Tibial nerve (tissue), 4 donors: ENCODE results near the gene TTC28. TPM values are rescaled to one million over a fixed set of nuclear protein-coding genes. Genes with fewer than 3 reads are reported as not detected.
"Not testable (repeated sequence)": the region's sequence is repeated elsewhere in the genome, so short reads cannot be mapped to it uniquely, and the experiment has no call there.

Experiments used
- DNase-seq, 2 donors: peaks; one replicate each; pipeline ENCODE4 v3.0.0-alpha.2; 2019; ENCODE audit warnings: low spot score in 2 of 2
- H3K27ac ChIP-seq, 4 donors: fragments of 200-600 bp; sonication (generic) in 3 of 4; one replicate each; pipeline ENCODE4 v1.5.1; 2017 to 2019; ENCODE audit warnings: mild to moderate bottlenecking in 1 of 4
- H3K27me3 ChIP-seq, 2 donors: fragments of 200-600 bp; sonication (generic) in 1 of 2; one replicate each; pipeline versions ENCODE4 v1.5.1 to v1.6.0; 2017 to 2019
- H3K36me3 ChIP-seq, 3 donors: fragments of 200-600 bp; sonication (generic); one replicate each; pipeline ENCODE4 v1.5.1; 2018 to 2019
- H3K4me1 ChIP-seq, 4 donors: fragments of 200-600 bp; sonication (generic) in 3 of 4; one replicate each; pipeline ENCODE4 v1.5.1; 2017 to 2019
- H3K4me3 ChIP-seq, 4 donors: fragments of 200-600 bp; sonication (generic) in 3 of 4; one replicate each; pipeline ENCODE4 v1.5.1; 2017 to 2019; ENCODE audit warnings: mild to moderate bottlenecking in 1 of 4, moderate library complexity in 1 of 4
- H3K9me3 ChIP-seq, 4 donors: fragments of 200-600 bp; sonication (generic) in 3 of 4; one replicate each; pipeline ENCODE4 v1.5.1; 2017 to 2019
- CTCF ChIP-seq, 5 experiments: fragments of 200-600 bp in 3 of 5; fragments of 450-650 bp in 2 of 5; sonication (generic) in 3 of 5; IDR thresholded peaks; one replicate each; pipeline ENCODE4 v1.5.1; 2016 to 2019; ENCODE audit warnings: antibody characterized with exemption in 5 of 5, mild to moderate bottlenecking in 3 of 5, moderate library complexity in 2 of 5
- EP300 ChIP-seq, 2 donors: sonication (generic); formaldehyde crosslinking; IDR thresholded peaks; one replicate each; pipeline ENCODE4 v1.6.1; 2017; ENCODE audit warnings: antibody characterized with exemption in 2 of 2, mild to moderate bottlenecking in 1 of 2
- POLR2A ChIP-seq, 2 donors: fragments of 450-650 bp; IDR thresholded peaks; one replicate each; pipeline ENCODE4 v1.6.1; 2017; ENCODE audit warnings: antibody characterized with exemption in 2 of 2, mild to moderate bottlenecking in 2 of 2, moderate library complexity in 2 of 2
- WGBS, 2 donors: methylation state at CpG; one replicate each; pipeline ENCODE4 v1.1.5; 2018; 5-methylcytosine and 5-hydroxymethylcytosine counted together
- total RNA-seq, 4 donors: library from RNA; depleted of rRNA; stranded (reverse); fragments of >200 nt; gene quantifications; one replicate each; pipeline ENCODE4 v1.1.0, GENCODE V29; 2016

Gene TTC28
- total RNA-seq, 4 donors from 2014 or later, result 83.9 to 177 (median 128) TPM

GRCh38 chr22:28477556-28477955, 202.1 kb downstream of the TTC28 start:
- Histone ChIP-seq H3K27me3 (no peaks in the 10 kb centered on the region), H3K4me1 (peaks cover 0 to 14% (median 0%) of the 10 kb centered on the region in 4 donors), H3K27ac (no peak overlapping the region), H3K4me3 (no peak overlapping the region), H3K9me3 (no peaks in the 10 kb centered on the region), H3K36me3 (no peaks in the 10 kb centered on the region)
- no peak for DNase-seq
- no peak for TF ChIP-seq CTCF (IDR thresholded peaks at IDR 0.05)
- TF ChIP-seq EP300 (IDR thresholded peaks at IDR 0.05), result no peak
- no peak for TF ChIP-seq POLR2A (IDR thresholded peaks at IDR 0.05)
- WGBS, 2 donors, result 82 to 92% methylated on average over 1 of the region's 1 CpG

GRCh38 chr22:28474330-28474729, 205.3 kb downstream of the TTC28 start:
- Histone ChIP-seq H3K4me3 (no peak overlapping the region), H3K4me1 (no peaks in the 10 kb centered on the region), H3K27ac (no peak overlapping the region), H3K9me3 (no peaks in the 10 kb centered on the region), H3K27me3 (no peaks in the 10 kb centered on the region), H3K36me3 (no peaks in the 10 kb centered on the region)
- no peak for DNase-seq
- TF ChIP-seq POLR2A (IDR thresholded peaks at IDR 0.05) (no peak), CTCF (IDR thresholded peaks at IDR 0.05) (no peak), EP300 (IDR thresholded peaks at IDR 0.05) (no peak)
- 95 to 100% methylated on average over 1 of the region's 1 CpG for WGBS, 2 donors

- no peak for DNase-seq
- no peaks in the 10 kb centered on the region for H3K4me1 ChIP-seq
- H3K27me3 ChIP-seq, result no peaks in the 10 kb centered on the region
- H3K9me3 ChIP-seq, result no peaks in the 10 kb centered on the region
- H3K27ac ChIP-seq, result no peak overlapping the region
- H3K36me3 ChIP-seq, result no peaks in the 10 kb centered on the region
- H3K4me3 ChIP-seq, result no peak overlapping the region
- 88 to 90% methylated on average over 2 of the region's 2 CpGs for WGBS, 2 donors
- no peak for TF ChIP-seq CTCF (IDR thresholded peaks at IDR 0.05)
- TF ChIP-seq POLR2A (IDR thresholded peaks at IDR 0.05), result no peak
- TF ChIP-seq EP300 (IDR thresholded peaks at IDR 0.05), result no peak
Observed at GRCh38 chr22:28473258-28473657, 206.4 kb downstream of the TTC28 start.

GRCh38 chr22:28467055-28467454, 212.6 kb downstream of the TTC28 start:
- H3K4me3 ChIP-seq, H3K36me3 ChIP-seq, DNase-seq, H3K4me1 ChIP-seq, H3K27ac ChIP-seq, H3K9me3 ChIP-seq, H3K27me3 ChIP-seq: not testable (repeated sequence)
- 84 to 93% methylated on average over 1 of the region's 1 CpG for WGBS, 2 donors

GRCh38 chr22:28466399-28466798, 213.2 kb downstream of the TTC28 start:
- DNase-seq, result no peak
- no peak overlapping the region for H3K4me3 ChIP-seq
- H3K27ac ChIP-seq, result no peak overlapping the region
- no peak for TF ChIP-seq EP300 (IDR thresholded peaks at IDR 0.05)
- no peak for TF ChIP-seq POLR2A (IDR thresholded peaks at IDR 0.05)
- TF ChIP-seq CTCF (IDR thresholded peaks at IDR 0.05), result no peak
- H3K36me3 ChIP-seq, result no peaks in the 10 kb centered on the region
- H3K4me1 ChIP-seq, result peaks cover 0 to 8% (median 0%) of the 10 kb centered on the region in 4 donors
- no peaks in the 10 kb centered on the region for H3K27me3 ChIP-seq
- WGBS, 2 donors, result 89 to 91% methylated on average over 4 of the region's 4 CpGs
- H3K9me3 ChIP-seq, result no peaks in the 10 kb centered on the region

- no peak for DNase-seq
- Histone ChIP-seq H3K4me3 (no peak overlapping the region), H3K27me3 (no peaks in the 10 kb centered on the region), H3K36me3 (no peaks in the 10 kb centered on the region), H3K4me1 (peaks cover 0 to 8% (median 0%) of the 10 kb centered on the region in 4 donors), H3K27ac (no peak overlapping the region), H3K9me3 (no peaks in the 10 kb centered on the region)
- 85% methylated on average over 1 of the region's 1 CpG for WGBS, 2 donors
- TF ChIP-seq POLR2A (IDR thresholded peaks at IDR 0.05) (no peak), CTCF (IDR thresholded peaks at IDR 0.05) (no peak), EP300 (IDR thresholded peaks at IDR 0.05) (no peak)
Observed at GRCh38 chr22:28465841-28466240, 213.8 kb downstream of the TTC28 start.
